ENCODE measurements around the gene ERVK3-1. TPM values are rescaled to one million over a fixed set of nuclear protein-coding genes. Genes with fewer than 3 reads are reported as not detected.

Gene ERVK3-1
- polyA plus RNA-seq, 3 donors: 34.6 to 61.5 (median 38.8) TPM

DNA sequence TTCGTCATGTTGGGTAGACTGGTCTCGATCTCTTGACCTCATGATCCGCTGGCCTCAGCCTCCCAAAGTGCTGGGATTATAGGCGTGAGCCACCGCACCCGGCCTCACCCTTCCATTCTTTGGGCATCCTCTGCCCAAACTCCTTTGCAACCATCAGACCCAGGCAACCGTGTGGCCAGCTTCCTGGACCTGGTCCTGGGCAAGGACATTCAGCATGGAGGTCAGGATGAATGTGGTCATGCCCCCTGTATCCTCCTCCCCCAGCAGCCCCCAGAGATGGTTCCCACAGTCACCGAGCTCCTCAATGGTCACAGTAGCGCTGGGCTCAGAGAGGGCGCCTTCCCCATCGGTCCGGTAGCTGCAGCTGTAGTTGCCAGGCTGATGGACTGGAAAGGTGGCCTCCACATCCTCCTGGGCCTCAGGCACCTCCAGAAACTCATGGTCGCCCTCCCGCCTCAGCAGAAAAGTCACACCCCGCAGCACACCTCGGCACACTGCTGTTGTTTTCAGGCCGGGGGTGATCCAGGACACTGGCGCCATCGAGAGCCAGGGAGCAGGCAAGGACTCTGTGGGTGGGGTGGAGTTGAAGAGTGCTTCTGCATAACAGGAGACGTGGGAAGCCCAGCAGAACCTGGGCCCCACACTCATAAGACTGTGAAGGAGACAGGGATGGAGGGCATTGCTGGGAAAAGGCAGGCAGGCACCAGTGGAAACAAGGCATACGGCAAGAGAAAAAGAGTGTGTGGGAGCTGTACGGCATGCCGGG is 47.0 kb downstream of the ERVK3-1 start:
- Mint-ChIP-seq H3K27ac (no peak overlapping the region), H3K9me3 (peaks cover 0 to 12% (median 7%) of the 10 kb centered on the region in 7 donors), H3K4me3 (no peak overlapping the region), H3K36me3 (peaks cover 8 to 18% of the 10 kb centered on the region in 2 donors), H3K4me1 (peaks cover 33% of the 10 kb centered on the region), H3K27me3 (ENCODE audit: low read depth in 3 of 3) (peaks cover 23 to 56% (median 31%) of the 10 kb centered on the region in 3 donors)
- Histone ChIP-seq H3K4me1 (ENCODE audit: control insufficient read depth in 1 of 2, insufficient read depth in 2 of 2, low read length in 2 of 2) (peaks cover 20 to 40% of the 10 kb centered on the region in 2 donors), H3K4me2 (replicated peaks; ENCODE audit: extremely low read depth, low read length, poor library complexity, severe bottlenecking) (no peak overlapping the region), H3K36me3 (replicated peaks in 1 of 2; ENCODE audit: control insufficient read depth in 1 of 2, insufficient read depth in 2 of 2, low read length in 2 of 2) (peaks cover 0 to 5% of the 10 kb centered on the region in 2 donors), H3K9me3 (replicated peaks in 1 of 2; ENCODE audit: control insufficient read depth in 1 of 2, insufficient read depth in 1 of 2, low read length in 2 of 2) (peaks cover 0 to 8% of the 10 kb centered on the region in 2 donors), H3K27ac (ENCODE audit: low read depth in 1 of 2, low read length in 2 of 2) (no peak overlapping the region), H3K9ac (ENCODE audit: insufficient read depth, low read length, poor library complexity, severe bottlenecking) (no peak overlapping the region), H2AFZ (ENCODE audit: insufficient read depth, low read depth, low read length, poor library complexity, severe bottlenecking) (no peak overlapping the region), H3K27me3 (ENCODE audit: control insufficient read depth in 2 of 2, insufficient read depth in 2 of 2, low read length in 2 of 2) (peaks cover 6 to 41% of the 10 kb centered on the region in 2 donors), H3K79me2 (ENCODE audit: insufficient read depth, low read length) (no peaks in the 10 kb centered on the region), H4K20me1 (ENCODE audit: insufficient read depth, low read length) (no peaks in the 10 kb centered on the region), H3K4me3 (replicated peaks in 1 of 3; ENCODE audit: low read depth in 2 of 3, low read length in 3 of 3) (no peak overlapping the region)
- WGBS (ENCODE audit: insufficient coverage): 92% methylated on average over 17 of the region's 23 CpGs
- intact Hi-C loops (cut with micrococcal nuclease): no loop called here
- DNase-seq: no peak
- TF ChIP-seq, protein P1, sequence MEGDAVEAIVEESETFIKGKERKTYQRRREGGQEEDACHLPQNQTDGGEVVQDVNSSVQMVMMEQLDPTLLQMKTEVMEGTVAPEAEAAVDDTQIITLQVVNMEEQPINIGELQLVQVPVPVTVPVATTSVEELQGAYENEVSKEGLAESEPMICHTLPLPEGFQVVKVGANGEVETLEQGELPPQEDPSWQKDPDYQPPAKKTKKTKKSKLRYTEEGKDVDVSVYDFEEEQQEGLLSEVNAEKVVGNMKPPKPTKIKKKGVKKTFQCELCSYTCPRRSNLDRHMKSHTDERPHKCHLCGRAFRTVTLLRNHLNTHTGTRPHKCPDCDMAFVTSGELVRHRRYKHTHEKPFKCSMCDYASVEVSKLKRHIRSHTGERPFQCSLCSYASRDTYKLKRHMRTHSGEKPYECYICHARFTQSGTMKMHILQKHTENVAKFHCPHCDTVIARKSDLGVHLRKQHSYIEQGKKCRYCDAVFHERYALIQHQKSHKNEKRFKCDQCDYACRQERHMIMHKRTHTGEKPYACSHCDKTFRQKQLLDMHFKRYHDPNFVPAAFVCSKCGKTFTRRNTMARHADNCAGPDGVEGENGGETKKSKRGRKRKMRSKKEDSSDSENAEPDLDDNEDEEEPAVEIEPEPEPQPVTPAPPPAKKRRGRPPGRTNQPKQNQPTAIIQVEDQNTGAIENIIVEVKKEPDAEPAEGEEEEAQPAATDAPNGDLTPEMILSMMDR (IDR thresholded peaks at IDR 0.05): no peak

DNA sequence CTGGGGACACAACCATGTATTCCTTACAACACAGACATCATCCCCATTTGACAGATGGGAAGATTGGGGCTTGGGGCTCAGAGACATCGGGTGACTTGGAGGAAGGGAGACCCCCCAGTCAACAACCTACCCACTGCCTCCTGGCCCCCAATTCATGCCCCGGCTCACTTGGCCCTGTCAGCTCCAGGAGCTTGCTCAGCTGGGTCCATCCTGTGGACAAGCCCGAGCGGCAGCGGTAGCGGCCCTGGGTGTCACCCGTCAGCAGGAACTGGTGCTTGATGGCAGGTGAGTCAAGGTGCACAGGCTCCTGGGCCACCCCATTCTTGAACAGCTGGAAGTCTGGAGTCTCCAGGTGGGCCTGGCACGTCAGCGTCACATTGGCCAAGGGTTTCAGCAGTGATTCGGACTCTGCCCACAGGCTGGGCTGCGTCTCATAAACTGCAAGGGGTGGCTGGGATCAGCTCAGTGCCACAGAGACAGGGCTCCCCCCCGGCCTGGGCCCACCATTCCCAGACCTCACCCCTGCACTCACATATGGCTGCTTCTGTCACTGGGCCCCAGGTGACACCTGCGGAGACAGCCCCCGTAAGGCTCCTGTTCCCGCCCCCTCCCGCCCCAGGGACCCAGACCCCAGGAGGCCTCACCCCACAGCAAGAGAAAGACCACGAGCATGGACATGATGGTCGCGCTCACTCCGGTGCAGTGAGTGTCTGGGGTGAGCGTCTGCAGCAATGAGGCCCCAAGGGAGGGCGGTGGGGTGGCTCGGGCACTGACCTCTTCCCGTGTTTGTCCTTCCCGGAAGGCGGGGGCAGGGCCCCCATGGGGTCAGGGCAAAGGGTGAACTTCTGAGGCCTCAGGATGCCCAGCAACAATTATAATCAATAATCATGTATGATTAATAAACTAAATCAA is 47.8 kb downstream of the ERVK3-1 start, which contains the start of gene A1BG:
Gene A1BG (minus strand): TSS at position 733 of the 912 bp plus-strand sequence. CDS start 55 bp downstream, at position 678.
- Mint-ChIP-seq H3K27ac (no peak within 1 kb of the TSS), H3K4me1 (peaks cover 31% of the 10 kb centered on the region), H3K36me3 (peaks cover 8 to 18% of the 10 kb centered on the region in 2 donors), H3K27me3 (ENCODE audit: low read depth in 3 of 3) (peaks cover 28 to 60% (median 34%) of the 10 kb centered on the region in 3 donors), H3K9me3 (peaks cover 0 to 17% (median 6%) of the 10 kb centered on the region in 7 donors), H3K4me3 (no peak within 1 kb of the TSS)
- Histone ChIP-seq H3K9me3 (replicated peaks in 1 of 2; ENCODE audit: control insufficient read depth in 1 of 2, insufficient read depth in 1 of 2, low read length in 2 of 2) (peaks cover 0 to 8% of the 10 kb centered on the region in 2 donors), H4K20me1 (ENCODE audit: insufficient read depth, low read length) (no peaks in the 10 kb centered on the region), H3K4me1 (ENCODE audit: control insufficient read depth in 1 of 2, insufficient read depth in 2 of 2, low read length in 2 of 2) (peaks cover 18 to 34% of the 10 kb centered on the region in 2 donors), H3K4me3 (replicated peaks in 1 of 3; ENCODE audit: low read depth in 2 of 3, low read length in 3 of 3) (no peak within 1 kb of the TSS), H3K36me3 (replicated peaks in 1 of 2; ENCODE audit: control insufficient read depth in 1 of 2, insufficient read depth in 2 of 2, low read length in 2 of 2) (peaks cover 0 to 5% of the 10 kb centered on the region in 2 donors), H3K27me3 (ENCODE audit: control insufficient read depth in 2 of 2, insufficient read depth in 2 of 2, low read length in 2 of 2) (peaks cover 6 to 42% of the 10 kb centered on the region in 2 donors), H3K4me2 (replicated peaks; ENCODE audit: extremely low read depth, low read length, poor library complexity, severe bottlenecking) (no peak within 1 kb of the TSS), H3K9ac (ENCODE audit: insufficient read depth, low read length, poor library complexity, severe bottlenecking) (no peak within 1 kb of the TSS), H3K27ac (ENCODE audit: low read depth in 1 of 2, low read length in 2 of 2) (no peak within 1 kb of the TSS), H2AFZ (ENCODE audit: insufficient read depth, low read depth, low read length, poor library complexity, severe bottlenecking) (no peak within 1 kb of the TSS), H3K79me2 (ENCODE audit: insufficient read depth, low read length) (no peaks in the 10 kb centered on the region)
- DNase-seq: no peak
- 97% methylated on average over 16 of the region's 26 CpGs for WGBS (ENCODE audit: insufficient coverage)
- TF ChIP-seq, protein P1 (IDR thresholded peaks at IDR 0.05): no peak
- intact Hi-C loops (cut with micrococcal nuclease): no loop called here

Measured in CD14-positive monocyte (primary cell).